Testis (tissue), 3 donors: ENCODE data around the gene NUDT1. TPM values are rescaled to one million over a fixed set of nuclear protein-coding genes. Genes with fewer than 3 reads are reported as not detected.

ENCODE experiments used
- DNase-seq: peaks from one replicate; pipeline ENCODE4 v3.0.0-alpha.2; 2019
- H3K27ac ChIP-seq, 2 donors: fragments of 200-600 bp; sonication (generic); one replicate each; pipeline ENCODE4 v1.5.1; 2019
- H3K27me3 ChIP-seq: fragments of 200-600 bp; sonication (generic); one replicate; pipeline ENCODE4 v1.5.1; 2019
- H3K36me3 ChIP-seq: fragments of 200-600 bp; sonication (generic); one replicate; pipeline ENCODE4 v1.5.1; 2017; ENCODE audit warnings: low read depth; ENCODE audit errors: missing control alignments
- H3K4me1 ChIP-seq: fragments of 200-600 bp; sonication (generic); one replicate; pipeline ENCODE4 v1.5.1; 2019
- H3K4me3 ChIP-seq, 2 donors: fragments of 200-600 bp; sonication (generic); one replicate each; pipeline ENCODE4 v1.5.1; 2017 to 2019
- H3K9me3 ChIP-seq: fragments of 200-600 bp; sonication (generic); one replicate; pipeline ENCODE4 v1.5.1; 2017
- POLR2A ChIP-seq: fragments of 450-650 bp; IDR thresholded peaks from one replicate; pipeline ENCODE4 v1.6.1; 2017; ENCODE audit warnings: antibody characterized with exemption, mild to moderate bottlenecking, moderate library complexity
- WGBS, 2 donors: methylation state at CpG; one replicate each; pipeline ENCODE4 v1.1.5; 2018; 5-methylcytosine and 5-hydroxymethylcytosine counted together
- intact Hi-C: fragments of 100-400 bp; cut with DNase I; formaldehyde crosslinking; loops from one replicate; pipeline ENCODE4 v1.15.1; 2023; ENCODE audit warnings: low total_unique reads
- polyA plus RNA-seq: library from polyadenylated mRNA; stranded (reverse); fragments of 350-450 nt; fragmentation: Illumina TruSeq; extraction: RNeasy Lipid Tissue Mini Kit (QIAGEN cat#74804); gene quantifications from one replicate; pipeline ENCODE4 v1.2.3, GENCODE V29; 2014; ENCODE audit warnings: low read depth, low replicate concordance; ENCODE audit not compliant: insufficient read depth
- total RNA-seq, 2 donors: library from RNA; depleted of rRNA; stranded (reverse); fragments of >200 nt; gene quantifications; one replicate each; pipeline ENCODE4 v1.2.3, GENCODE V29; 2016
- TF ChIP-seq, protein P1 (sequence below), 3 experiments: fragments of 450-650 bp in 2 of 3; fragments of 200-600 bp in 1 of 3; sonication (generic) in 1 of 3; IDR thresholded peaks; one replicate each; pipeline ENCODE4 v1.5.1; 2016 to 2019; ENCODE audit warnings: antibody characterized with exemption in 3 of 3, mild to moderate bottlenecking in 2 of 3, moderate library complexity in 1 of 3

NUDT1 gene
- total and polyA plus RNA-seq, 3 donors from 2014 or later: 27.5 to 68.0 (median 39.4) TPM

DNA sequence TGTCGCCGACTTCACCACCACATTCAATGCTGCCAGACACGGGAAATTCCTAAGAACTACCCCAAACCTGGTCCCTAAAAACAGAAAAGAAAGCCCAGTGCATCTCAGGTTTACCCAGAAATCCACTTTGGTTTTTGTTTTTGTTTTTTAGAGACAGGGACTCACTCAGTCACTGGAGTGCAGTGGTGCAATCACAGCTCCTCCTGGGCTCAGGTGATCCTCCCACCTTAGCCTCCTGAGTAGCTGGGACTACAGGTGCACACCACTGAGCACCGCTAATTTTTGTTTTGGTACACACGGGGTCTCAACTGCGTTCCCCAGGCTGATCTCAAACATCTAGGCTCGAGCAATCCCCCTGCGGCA is 32.1 kb upstream of the NUDT1 start:
- Histone ChIP-seq H3K36me3 (no peaks in the 10 kb centered on the region), H3K27me3 (no peaks in the 10 kb centered on the region), H3K9me3 (no peaks in the 10 kb centered on the region), H3K27ac (no peak overlapping the region), H3K4me3 (no peak overlapping the region), H3K4me1 (no peaks in the 10 kb centered on the region)
- intact Hi-C loops: loop anchor here (10.0 kb wide), 1 partner anchor 635 kb away; the partner anchor contains the start of gene PSMG3
- DNase-seq: no peak
- 88 to 94% methylated on average over 8 of the region's 8 CpGs for WGBS, 2 donors
- no peak for TF ChIP-seq POLR2A
- TF ChIP-seq, protein P1, sequence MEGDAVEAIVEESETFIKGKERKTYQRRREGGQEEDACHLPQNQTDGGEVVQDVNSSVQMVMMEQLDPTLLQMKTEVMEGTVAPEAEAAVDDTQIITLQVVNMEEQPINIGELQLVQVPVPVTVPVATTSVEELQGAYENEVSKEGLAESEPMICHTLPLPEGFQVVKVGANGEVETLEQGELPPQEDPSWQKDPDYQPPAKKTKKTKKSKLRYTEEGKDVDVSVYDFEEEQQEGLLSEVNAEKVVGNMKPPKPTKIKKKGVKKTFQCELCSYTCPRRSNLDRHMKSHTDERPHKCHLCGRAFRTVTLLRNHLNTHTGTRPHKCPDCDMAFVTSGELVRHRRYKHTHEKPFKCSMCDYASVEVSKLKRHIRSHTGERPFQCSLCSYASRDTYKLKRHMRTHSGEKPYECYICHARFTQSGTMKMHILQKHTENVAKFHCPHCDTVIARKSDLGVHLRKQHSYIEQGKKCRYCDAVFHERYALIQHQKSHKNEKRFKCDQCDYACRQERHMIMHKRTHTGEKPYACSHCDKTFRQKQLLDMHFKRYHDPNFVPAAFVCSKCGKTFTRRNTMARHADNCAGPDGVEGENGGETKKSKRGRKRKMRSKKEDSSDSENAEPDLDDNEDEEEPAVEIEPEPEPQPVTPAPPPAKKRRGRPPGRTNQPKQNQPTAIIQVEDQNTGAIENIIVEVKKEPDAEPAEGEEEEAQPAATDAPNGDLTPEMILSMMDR (IDR thresholded peaks at IDR 0.05): no peak

DNA sequence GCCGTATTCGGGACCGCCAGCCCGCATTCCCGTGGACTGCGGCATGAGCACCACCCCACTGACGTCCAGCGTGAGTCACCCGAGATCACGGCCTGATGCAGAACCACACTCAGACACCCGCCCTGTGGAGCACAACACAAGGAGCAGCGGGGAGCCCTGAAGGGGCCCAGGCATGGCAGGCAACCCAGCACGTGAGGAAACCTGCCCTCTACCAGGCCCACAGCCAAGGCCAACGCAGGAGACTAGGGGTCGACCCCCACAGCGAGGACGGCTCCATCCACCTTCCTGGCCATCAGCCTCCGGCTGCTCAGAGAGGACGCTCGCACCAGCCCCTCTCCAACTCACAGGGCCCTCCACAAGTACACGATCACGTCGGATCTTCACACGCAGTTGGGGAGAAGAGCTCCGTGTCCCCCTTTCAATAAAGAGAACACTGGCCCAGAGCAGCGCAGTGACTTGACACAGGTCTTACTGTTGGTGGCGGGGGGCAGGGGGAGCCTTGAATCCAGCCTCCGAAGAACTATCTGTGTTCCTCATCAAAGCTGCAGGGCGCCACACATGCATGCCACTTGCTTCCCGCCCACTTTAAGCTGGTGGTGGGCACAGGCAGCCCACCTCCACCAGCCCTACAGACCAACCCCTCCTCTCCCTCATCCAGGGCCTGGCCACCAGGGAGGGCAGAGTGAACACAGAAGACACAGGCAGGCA is 31.3 kb upstream of the NUDT1 start:
- no peak for DNase-seq
- TF ChIP-seq, protein P1 (IDR thresholded peaks at IDR 0.05): no peak
- 93 to 97% methylated on average over 14 to 30 of the region's 30 CpGs for WGBS, 2 donors
- H3K4me3 ChIP-seq: no peak overlapping the region
- H3K27me3 ChIP-seq: no peaks in the 10 kb centered on the region
- H3K4me1 ChIP-seq: no peaks in the 10 kb centered on the region
- no peaks in the 10 kb centered on the region for H3K36me3 ChIP-seq
- intact Hi-C loops: loop anchor here (10.0 kb wide), 1 partner anchor 636 kb away; the partner anchor contains the start of gene PSMG3
- H3K9me3 ChIP-seq: no peaks in the 10 kb centered on the region
- H3K27ac ChIP-seq: no peak overlapping the region

DNA sequence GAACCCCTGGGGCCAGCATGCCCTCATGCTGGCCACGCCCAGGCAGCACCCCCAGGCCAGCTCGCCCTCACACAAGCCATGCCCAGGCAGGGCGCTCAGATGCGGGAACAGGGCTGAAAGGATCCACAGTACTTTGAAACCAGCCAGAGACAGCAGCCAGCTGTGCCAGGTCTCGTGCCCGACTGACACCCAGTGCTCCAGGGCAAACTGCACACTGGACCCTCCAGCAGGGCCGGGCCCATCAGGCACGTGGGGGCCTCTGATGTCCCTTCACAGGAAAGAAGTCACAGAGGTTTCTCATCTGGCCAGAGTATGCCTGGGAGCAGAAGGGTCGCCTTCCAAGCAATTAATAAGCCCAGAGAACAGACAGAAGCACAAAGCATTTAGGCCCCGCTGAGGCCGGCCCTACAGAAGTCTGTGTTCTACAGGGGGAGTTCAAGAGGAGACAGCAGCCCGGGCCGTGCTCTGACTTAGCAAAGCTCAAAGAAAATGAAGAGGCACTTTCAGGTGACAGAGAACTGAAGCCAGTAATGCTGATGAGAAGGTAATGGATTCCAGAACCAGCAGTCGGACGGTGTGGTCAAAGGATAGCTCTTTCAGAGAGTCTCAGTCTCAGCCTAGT is 30.7 kb upstream of the NUDT1 start:
- Histone ChIP-seq H3K36me3 (no peaks in the 10 kb centered on the region), H3K27ac (no peak overlapping the region), H3K4me1 (no peaks in the 10 kb centered on the region), H3K9me3 (no peaks in the 10 kb centered on the region), H3K4me3 (no peak overlapping the region), H3K27me3 (no peaks in the 10 kb centered on the region)
- TF ChIP-seq POLR2A: no peak
- TF ChIP-seq, protein P1 (IDR thresholded peaks at IDR 0.05): no peak
- WGBS, 2 donors: 88 to 91% methylated on average over 9 to 15 of the region's 15 CpGs
- intact Hi-C loops: loop anchor here (10.0 kb wide), 1 partner anchor 637 kb away; the partner anchor contains the start of gene PSMG3
- no peak for DNase-seq

DNA sequence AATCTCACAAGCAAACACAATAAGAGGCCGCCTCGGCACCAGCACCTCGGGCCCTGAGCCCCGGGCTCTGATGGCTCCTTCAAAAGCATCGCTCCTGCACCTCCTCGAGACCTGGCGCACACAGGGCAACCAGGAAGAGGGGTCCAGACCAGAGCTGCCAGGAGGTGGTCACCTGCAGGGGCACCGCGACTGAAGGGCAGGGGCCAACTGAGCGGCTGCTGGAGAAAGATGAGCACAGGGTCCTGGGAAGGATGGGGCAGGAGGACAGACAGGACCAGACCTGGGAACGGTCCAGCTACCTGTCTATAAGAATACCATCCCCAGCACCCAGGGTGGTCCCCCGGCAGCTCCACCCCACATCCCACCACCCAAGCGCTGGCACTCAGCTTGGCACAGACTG is 30.1 kb upstream of the NUDT1 start:
- no peak for DNase-seq
- H3K4me3 ChIP-seq: no peak overlapping the region
- H3K36me3 ChIP-seq: no peaks in the 10 kb centered on the region
- no peaks in the 10 kb centered on the region for H3K27me3 ChIP-seq
- H3K4me1 ChIP-seq: no peaks in the 10 kb centered on the region
- intact Hi-C loops: loop anchor here (10.0 kb wide), 1 partner anchor 637 kb away; the partner anchor contains the start of gene PSMG3
- 94 to 97% methylated on average over 10 to 11 of the region's 13 CpGs for WGBS, 2 donors
- no peaks in the 10 kb centered on the region for H3K9me3 ChIP-seq
- H3K27ac ChIP-seq: no peak overlapping the region
- TF ChIP-seq POLR2A: no peak
- TF ChIP-seq, protein P1 (IDR thresholded peaks at IDR 0.05): no peak
